Stimulated activated CD4-positive, alpha-beta T cell treated with anti-CD3 and anti-CD28 coated beads, TNF-alpha, amount 100 ng/mL, for 48 hours (primary cell): ENCODE data around the gene PSMD13.

Source experiments
- DNase-seq, 3 donors: peaks; one replicate each; pipeline ENCODE4 v3.0.0-alpha.2; 2020; ENCODE audit warnings: low read depth in 3 of 3

PSMD13 gene

DNA sequence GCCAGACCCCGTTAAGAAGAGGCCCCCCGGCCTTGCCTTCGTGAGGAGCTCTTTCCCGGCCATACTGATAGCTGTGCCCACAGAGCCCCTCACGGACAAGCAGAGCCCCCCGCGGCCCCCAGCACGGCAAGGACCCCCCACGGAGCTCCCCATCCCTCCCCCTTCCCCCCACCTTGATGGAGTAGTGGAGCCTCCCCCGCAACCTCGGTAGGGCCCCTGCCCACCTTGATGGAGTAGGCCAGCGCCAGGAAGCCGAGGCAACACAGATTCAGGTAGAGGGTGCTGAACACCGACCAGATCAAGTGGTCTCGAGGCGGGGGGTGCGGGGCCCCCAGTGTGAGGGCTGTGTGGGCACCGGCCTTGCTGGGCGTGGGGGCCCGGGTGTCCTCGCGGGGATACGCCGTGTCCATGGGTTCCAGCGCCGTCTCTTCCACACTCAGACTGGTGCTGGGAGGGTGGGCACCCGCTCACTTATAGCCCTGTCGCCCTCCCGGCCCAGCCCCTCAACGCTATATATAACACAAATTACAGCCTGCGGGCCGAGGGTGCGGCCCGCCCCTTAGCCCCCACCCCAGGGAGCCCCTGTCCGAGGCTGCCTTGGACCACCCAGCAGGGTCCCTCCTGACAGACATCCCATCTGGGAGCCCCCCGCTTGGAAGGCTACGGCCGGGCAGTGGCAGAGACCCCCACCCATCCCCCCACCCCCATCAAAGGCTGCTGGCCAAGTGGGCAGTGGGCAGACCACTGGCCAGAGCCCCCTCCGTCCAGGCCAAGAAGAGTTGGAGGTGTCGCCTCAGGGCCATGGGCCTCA lies 62.5 kb downstream of the PSMD13 start, which contains the start of gene IFITM5:
IFITM5 (minus strand) TSS at position 446 of the 811 bp plus-strand sequence; CDS start at position 410, 36 bp downstream.
- DNase-seq: no peak

DNA sequence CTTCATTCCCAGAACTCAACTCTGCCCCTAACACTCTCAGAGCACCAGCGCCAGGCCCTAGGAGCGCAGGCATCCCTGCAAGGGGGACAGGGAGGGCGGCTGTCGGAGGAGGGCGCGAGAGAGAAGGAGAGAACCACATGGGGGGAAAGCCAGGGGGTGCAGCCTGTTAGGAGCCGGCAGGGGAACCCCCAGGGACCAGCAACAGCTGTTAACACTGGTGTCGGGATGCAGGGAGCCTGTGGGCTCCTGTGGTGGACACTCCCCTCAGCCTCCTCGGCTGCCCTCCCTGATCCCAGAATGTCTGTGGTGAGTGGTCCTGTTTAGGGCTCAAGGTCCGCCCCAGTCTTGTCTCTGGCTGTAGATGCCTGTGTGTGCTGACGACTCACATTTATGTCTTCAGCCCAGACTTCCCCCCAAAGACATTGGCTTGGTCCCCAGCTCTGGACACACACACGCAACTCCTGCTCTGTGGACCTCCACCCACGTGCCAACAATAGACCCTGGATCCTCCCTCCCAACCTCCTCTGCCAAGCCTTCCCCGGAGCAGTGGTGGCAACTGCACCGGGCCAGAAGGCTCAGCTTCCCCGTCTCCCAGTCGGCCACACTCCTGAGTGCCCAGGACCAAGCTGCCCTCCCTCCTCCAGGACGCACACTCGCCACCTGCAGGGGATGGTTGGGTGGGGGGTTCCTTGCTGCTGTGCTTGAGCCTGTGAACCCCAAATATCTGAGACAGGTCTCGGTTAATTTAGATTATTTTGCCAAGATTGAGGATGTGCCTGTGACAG lies 63.4 kb downstream of the PSMD13 start:
- no peak for DNase-seq
